Ramos (cell line): Measurements from ENCODE around the gene LZTS2.
"Not testable (repeated sequence)": the region's sequence is repeated elsewhere in the genome, so short reads cannot be mapped to it uniquely, and the experiment has no call there.

Source experiments
- in situ Hi-C: fragments of 300-500 bp; cut with MboI; formaldehyde crosslinking; loops from one replicate; pipeline ENCODE4 v1.14.3; 2022; ENCODE audit warnings: low sequenced_read_pairs; ENCODE audit not compliant: unreplicated experiment

Gene LZTS2, protein sequence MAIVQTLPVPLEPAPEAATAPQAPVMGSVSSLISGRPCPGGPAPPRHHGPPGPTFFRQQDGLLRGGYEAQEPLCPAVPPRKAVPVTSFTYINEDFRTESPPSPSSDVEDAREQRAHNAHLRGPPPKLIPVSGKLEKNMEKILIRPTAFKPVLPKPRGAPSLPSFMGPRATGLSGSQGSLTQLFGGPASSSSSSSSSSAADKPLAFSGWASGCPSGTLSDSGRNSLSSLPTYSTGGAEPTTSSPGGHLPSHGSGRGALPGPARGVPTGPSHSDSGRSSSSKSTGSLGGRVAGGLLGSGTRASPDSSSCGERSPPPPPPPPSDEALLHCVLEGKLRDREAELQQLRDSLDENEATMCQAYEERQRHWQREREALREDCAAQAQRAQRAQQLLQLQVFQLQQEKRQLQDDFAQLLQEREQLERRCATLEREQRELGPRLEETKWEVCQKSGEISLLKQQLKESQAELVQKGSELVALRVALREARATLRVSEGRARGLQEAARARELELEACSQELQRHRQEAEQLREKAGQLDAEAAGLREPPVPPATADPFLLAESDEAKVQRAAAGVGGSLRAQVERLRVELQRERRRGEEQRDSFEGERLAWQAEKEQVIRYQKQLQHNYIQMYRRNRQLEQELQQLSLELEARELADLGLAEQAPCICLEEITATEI

DNA sequence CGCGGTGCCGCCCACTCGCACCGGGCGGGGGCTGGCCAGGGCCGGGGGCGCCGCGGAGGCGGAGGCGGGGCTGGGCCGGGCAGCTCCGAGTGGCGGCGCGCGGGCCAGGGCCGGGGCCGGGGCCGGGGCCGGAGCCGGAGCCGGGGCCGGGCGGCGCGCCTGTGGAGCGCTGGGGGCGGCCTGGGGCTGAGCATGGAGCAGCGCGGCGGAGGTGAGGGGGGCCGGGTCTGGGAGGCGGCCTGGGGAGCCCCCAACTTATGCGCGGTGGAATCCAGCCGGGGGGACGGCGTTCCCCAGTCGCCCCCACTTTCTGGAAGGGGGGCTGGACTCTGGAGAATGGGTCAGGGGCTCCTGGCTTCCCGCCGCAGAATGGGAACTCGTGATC is at the start of gene LZTS2:
Gene LZTS2 (plus strand): TSS at position 67 of the 385 bp plus-strand sequence. CDS start 2,731 bp downstream, outside the sequence.
- in situ Hi-C loops, result no loop called here

DNA sequence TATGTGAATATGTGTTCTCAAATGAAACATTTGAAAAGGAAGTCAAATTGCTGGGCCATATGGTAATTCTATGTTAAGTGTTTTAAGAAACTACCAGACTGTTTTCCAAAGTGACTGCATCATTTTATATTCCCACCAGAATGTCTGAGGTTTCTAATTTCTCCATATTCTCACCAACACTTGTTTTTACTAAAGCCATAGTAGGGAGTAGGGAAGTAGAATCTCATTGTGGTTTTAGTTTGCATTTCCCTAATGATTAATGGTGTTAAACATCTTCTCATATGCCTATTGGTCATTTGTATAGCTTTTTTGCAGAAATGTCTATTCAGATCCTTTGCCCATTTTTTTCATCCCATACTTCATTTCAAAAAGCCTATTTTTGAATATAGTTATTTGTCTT is 39.4 kb upstream of the LZTS2 start:
- in situ Hi-C loops, result no loop called here

DNA sequence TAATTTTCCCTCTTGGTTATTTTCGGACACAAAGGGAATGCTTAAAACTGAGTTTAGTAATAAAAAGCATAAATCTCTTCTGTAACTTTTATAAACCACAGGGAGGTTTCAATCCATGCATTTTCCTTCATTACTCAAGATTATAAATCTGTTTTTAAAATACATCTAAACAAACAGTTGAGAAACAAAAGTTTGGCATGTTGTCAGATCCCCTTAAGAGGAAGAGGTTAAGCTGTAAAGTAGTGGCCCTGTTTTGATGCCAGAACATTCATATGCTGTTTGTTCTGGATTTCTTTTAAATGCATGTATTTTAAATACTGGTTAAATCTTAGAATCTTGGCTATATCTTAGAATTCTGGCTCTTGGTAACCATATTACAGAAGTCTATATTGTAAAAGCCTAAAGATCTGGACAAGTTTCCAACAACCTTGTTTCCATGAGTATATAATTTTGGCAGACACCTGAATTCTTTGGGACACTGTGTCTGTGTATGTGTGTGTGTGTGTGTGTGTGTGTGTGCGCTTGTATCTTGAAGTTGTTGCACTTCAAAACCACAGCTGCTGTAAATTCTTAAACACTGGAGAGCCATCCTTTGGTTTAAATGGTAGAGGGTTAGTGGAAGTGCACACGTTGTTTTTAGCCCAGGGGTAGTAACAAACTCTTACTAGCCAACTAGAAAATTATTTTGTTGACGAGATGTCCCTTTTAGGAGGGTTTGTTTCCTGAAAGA is 37.1 kb upstream of the LZTS2 start:
- in situ Hi-C loops, result no loop called here

DNA sequence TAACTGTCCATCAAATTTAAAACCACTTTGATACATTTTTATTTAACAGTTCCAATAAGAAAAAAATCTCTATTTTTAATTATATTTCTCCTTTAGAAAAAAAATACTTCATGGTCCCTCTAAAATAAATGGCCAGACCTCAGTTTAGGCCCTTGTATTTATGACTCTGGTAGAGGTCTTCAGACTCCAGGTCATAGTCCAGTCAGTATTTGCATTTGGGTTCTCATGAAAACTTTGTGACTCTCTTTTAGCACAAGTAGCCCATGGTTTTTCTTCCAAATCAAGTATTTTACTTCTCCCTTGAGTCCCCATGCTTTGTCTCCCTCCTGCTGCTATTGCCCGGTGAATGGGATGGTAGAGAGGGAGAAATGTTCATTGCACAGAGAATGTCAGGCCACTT is 35.8 kb upstream of the LZTS2 start:
- in situ Hi-C loops, result no loop called here

DNA sequence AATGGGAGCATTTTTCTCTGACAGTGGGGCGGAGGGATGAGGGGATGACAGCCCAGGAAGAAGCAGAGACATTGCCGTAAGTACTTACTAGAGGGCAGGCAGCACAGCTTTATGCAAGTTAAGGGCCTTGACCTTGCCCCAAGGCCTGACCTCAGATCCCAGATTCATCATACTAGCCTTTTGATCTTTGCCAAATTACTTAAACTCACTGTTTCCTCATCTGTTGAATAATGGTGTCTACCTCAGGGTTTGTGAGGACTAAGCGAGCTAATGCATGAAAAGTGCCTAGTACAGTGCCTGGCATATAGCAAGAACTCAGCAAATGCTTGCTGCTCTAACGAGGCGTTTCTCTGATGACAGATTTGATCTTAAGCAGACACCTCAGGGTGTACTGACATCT is 33.8 kb upstream of the LZTS2 start:
- in situ Hi-C loops, result no loop called here

DNA sequence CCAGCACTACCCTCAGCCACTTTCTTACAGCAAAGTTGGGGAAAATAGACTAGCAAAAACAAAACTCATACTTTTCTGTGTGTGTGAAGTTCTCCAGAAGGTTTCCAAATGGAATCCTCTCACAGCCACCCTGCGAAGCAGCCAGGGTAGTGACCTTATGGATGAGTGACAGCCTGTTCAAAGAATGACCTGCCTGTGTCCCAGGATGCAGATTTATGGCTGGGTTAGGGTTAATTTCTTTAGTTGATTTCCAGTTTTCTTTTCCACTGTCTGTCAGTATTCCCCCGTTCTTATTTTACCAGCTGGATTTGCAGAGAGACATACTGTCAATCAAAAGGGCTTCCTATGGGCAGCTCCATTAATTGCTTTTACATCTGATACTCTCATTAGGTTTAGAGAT is 32.7 kb upstream of the LZTS2 start:
- in situ Hi-C loops, result no loop called here

DNA sequence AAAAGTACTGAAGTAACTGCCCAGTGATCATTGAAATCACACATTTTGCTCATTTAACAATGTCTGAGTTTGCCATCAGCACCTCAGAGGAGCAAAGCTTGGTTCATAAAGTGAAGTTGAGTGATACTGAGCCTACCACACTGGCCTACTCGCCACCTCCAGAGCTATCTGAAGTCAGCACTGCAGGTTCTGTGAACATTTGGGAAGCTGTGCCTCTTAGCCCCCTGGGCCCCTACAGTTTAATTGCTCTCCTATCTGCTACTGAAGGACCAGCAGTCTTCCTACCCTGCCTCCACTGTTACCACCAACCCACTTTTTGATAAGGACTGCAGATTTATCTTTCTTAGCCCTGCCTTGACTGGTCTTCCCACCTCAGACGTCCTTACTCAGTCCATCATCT is 32.3 kb upstream of the LZTS2 start:
- in situ Hi-C loops, result no loop called here

DNA sequence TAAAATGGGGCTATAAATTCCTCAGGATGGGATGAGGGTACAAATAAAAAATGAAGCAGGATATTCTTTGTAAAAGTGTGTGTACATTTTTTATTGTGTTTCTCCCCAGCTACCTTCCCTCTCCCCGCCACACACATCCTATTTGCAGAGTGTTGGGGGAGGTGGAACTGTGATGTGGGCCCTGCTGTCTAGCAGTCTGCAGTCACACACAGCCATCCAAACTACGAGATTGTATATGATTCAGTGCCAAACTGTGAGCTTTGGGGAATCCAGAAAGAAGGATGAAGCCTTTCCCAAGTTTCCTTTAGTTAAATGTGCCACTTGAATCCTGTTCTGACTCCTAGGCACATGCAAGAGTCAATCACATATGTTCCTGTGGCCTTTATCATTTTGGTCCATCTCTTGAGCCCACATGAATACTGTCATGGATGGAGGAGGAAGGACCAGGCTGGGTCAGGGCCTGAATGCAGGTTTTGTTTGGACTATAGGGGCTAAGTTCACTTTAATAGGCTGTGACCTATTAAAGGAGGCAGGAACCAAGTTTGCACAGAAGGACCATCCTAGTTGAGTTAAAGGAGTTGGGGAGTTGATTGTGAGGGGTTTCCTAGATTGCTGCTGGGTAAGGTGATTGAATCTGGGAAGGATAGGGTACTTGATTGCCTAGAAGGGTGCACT is 31.4 kb upstream of the LZTS2 start:
- in situ Hi-C loops, result no loop called here

DNA sequence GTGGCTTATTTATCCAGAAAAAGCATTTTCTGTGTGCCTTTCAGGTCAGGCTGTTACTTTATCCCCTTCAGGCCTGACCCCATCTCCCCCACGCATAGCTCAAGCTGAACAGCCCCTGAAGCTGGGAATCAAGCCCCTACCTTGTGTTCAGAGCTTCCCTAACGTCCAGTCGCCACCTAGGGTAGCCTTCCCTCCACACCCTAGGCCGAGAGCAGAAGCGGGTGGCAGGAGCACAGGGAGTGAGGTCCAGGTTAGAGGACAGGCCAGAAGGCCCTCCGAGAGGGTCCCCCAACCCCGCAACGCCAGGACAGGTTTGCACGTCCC is 30.8 kb upstream of the LZTS2 start:
- in situ Hi-C loops, result no loop called here

DNA sequence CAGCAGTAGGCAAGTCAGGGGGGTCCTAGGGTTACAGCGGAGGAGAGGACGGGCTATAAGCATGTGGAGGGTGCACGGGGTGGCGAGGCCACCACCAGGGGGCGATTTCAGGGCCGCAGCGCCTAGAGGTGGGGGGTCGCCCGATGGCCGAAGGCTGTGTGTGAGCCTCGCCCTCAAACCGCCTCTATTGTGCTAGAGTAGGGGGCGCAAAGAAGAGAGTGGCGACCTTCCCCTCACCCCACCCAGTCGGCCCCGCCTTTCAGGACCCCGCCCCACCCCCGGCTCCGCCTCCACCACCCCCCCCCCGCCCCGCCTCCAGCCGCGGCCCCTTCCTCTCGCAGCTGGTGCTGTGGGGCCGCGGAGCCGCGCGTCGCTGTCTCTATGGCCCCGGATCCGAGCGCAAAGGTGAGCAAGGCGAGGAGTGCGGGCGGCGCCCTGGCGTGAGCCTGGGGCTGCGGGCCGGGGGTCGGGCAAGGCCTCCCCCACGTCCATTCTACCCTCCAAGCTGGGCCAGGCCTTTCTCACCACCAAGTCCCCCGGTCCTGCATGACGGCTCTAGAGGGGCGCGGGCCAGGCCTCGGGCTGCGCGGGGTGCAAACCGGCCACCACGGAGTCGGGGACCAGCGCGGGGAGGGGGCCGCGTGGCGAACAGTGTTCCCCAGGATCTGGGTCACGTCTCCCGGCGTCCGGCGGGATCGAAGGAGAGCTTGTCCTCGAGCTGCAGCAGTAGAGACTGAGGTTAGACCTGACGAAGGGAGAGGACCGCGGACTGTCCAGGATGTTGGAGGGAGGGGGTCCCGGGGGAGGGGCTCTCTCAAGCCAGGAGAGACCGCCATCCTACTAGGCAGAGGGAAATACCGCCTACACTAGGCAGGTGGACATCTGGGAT is 30.2 kb upstream of the LZTS2 start, which contains the start of gene SEMA4G:
Gene SEMA4G (plus strand): TSS at position 318 of the 889 bp plus-strand sequence. CDS start 3,409 bp downstream, outside the sequence.
- in situ Hi-C loops, result no loop called here

DNA sequence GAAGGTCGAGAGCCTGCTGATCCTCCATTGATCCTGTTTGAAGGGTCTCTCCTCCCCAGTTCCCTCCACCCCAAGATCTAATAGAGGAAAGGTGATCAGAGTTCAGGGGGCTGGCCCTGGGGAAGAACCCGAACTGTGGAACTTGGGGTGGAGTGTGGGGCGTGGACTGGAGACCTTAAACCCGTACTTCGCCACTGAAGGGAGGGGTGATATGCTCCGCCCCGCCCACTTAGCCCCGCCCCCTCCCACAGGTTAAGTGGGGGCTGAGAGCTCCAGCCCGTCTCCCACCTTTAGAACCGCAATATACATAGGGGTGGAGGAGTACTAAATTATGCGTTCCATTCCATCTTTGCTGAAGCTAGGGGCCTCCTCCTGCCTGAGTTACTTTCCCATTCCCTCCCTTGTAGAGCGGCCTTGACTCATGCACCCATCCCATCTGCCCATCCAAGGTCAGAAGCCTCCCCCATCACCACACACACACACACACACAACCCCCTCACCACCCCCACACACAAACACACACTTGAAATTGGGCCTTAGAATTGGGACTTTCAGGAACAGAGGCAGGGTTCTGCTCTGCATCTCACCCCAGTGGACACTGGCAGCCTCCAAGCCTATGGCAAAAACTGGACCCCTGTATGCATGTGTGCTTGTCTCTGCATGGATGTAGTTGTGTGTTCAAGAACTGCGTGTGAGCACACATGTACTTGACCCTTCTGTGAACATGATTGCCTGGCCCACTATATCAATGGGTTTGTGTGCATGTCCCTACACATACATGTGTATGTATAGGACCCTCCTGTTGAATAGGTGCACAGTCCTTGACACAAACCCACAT is 29.3 kb upstream of the LZTS2 start:
- in situ Hi-C loops, result no loop called here

DNA sequence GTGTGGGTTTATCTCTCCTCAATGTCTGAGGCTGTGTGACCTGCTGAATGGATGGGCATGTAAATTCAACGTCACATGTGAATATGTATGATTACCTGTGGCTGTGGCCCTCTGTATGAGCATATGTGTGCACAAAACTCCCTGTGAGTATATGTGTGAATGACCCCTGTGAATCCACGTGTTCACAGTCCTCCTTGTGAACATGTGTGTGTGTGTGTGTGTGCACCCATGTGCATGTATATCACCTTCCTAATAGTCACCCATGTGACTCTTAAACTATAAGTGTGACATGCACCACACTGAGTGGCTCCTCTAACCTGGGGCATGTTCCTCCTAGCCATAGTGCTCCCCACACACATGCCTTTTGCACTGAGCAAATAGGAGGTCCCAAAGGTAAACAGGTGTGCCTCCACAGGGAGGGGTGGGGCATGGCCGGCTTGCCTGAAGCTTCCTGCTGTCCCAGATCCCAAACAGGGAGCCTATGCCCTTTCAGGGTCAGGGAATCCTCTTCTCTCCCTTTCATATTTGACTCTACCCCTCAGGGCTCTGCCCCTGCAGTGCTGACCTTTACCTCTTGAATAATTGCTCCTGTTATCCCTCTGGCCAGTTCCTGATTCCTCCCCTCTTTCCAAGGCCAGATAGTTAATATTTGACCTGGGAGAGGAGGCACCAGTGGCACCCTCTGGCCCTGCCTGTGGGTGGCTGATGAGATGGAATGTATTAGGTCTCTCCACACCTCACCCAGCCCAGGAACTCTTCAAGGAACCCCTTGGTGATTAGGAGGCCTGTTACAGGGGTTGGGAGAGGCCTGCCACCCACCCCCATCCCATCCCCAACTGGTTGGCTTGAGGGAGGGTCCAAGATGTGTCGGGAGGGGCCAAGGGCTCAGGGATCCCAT is 28.4 kb upstream of the LZTS2 start:
- in situ Hi-C loops, result no loop called here

DNA sequence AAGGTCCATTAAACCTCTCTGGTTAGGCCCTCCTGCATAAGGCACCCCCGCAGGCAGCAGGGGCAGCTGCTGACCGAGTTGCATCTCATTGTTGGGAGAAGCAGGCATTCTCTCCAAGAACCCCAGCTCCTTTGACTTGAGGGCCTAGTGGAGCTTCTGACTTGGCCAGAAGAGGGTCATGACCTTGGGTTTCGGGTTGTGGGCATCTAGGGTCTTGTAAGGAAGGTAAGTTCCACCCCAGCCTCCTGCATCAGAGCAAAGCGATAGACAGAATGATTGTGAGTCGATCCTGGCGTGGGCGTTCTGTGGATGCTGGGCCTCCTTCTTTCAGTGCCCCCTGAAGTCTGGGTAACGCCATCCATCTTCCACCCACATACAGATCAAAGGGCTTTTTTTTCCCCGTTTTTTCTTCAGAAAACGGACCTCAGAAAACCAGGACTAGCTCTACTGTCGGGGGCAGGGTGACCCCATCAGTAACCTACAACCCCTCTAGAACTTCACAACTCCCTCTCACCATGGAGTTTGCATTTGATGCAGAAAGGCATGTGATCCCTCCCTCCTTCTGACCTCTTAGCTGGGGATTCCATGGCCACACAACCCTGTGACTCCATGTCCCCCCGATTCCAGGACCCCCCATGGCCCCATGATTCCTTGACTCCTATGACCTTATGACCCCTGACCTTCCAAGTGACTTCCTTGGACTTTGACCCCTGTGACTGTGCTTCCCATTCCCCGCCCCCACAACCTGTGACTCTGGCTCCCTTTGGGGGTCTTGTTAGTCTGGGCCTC is 27.3 kb upstream of the LZTS2 start:
- in situ Hi-C loops, result no loop called here

DNA sequence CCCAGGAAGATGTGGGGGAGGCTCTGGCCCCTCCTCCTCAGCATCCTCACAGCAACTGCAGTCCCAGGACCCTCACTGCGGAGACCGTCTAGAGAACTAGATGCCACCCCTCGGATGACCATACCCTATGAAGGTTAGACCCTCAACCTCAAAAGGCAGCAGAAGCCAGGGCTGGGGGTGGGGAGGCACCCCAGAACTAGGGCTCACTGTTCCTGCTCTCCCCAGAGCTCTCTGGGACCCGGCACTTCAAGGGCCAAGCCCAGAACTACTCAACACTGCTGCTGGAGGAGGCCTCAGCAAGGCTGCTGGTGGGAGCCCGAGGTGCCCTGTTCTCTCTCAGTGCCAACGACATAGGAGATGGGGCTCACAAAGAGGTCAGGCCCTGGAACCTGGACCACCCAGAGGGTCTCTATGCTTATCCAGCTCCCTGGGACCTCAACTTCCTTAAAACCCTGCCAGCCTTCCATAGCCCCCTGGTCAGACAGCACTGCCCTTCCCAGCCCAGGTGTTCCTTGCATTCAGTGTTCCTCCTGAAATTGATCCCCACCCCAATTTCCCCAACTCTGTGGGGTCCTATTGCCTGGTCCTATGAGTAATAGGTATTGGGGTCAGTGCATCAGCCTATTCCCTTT is 26.6 kb upstream of the LZTS2 start:
- in situ Hi-C loops, result no loop called here

DNA sequence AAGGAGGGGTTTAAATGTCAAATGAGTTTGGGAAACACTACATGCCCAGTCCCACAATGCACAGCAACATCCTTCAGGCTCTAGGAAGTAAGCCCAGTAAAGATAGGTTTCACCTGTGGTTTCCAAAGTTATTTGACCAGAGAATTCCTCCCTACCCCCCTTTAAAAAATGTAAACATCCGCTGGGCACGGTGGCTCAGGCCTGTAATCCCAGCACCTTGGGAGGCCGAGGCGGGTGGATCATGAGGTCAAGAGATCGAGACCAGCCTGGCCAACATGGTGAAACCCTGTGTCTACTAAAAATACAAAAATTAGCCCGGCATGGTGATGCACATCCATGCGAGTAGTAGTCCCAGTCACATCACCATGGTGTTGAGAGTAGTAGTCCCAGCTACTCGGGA is 24.2 kb upstream of the LZTS2 start:
- in situ Hi-C loops, result not testable (repeated sequence)

DNA sequence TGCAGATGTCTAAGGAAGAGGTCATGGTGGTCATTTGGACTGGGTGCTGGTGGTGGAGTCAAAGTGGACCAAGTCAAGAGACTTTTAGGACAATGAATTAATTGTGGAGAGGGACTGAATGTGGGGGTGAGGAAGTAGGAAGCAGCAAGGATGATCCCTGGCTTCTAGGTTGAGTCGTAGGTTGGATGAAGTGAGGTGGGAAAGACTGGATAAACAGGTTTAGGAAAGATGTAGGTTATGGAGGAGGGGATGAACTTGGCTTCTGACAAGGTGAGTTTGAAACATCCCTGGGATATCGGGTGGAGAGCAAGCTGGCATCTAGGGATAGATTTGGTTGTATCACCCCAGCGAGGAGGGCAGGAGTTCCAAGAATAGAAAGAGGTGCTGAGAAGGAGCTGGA is 22.7 kb upstream of the LZTS2 start:
- in situ Hi-C loops, result no loop called here

DNA sequence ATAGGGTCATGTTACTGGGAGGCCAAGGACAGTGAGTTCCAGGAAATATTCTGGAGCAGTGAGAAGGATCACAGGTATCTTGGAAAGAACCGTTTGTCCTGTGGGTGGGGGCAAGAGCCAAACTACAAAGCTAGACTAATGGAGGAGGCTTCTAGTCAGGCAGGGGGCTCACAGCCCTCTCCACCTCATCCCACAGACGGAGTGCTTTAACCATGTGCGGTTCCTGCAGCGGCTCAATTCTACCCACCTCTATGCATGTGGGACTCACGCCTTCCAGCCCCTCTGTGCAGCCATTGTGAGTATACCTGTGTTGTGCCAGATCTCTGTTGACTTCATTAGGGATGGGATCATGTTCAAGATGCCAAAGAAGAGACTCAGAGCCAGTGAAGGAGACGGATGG is 22.2 kb upstream of the LZTS2 start:
- in situ Hi-C loops, result no loop called here
